Inflammatory macrophage treated with lipopolysaccharide for 4 hours (primary cell): ENCODE measurements around the gene PIERCE2.
A peak's percentile ranks its signal among the peaks of the same experiment; 100 is the strongest.
"Not testable (repeated sequence)": the region's sequence is repeated elsewhere in the genome, so short reads cannot be mapped to it uniquely, and the experiment has no call there.

Experiments
- DNase-seq: peaks from one replicate; pipeline ENCODE4 v3.0.0-alpha.2; 2020

Gene PIERCE2

GRCh38 chr15:55434989-55435825, 26.9 kb downstream of the PIERCE2 start:
- peak; percentile 59 for DNase-seq

- DNase-seq = not testable (repeated sequence)
Observed at GRCh38 chr15:55443141-55443540, 34.8 kb downstream of the PIERCE2 start.

GRCh38 chr15:55445936-55446335, 37.6 kb downstream of the PIERCE2 start:
- not testable (repeated sequence) for DNase-seq

- DNase-seq = not testable (repeated sequence)
Observed at GRCh38 chr15:55446379-55447029, 38.2 kb downstream of the PIERCE2 start.

- DNase-seq = not testable (repeated sequence)
Observed at GRCh38 chr15:55447030-55447394, 38.7 kb downstream of the PIERCE2 start.

GRCh38 chr15:55457401-55458022, 49.2 kb downstream of the PIERCE2 start:
- DNase-seq = no peak

GRCh38 chr15:55461447-55461846, 53.2 kb downstream of the PIERCE2 start:
- no peak for DNase-seq

- DNase-seq = no peak
Observed at GRCh38 chr15:55468321-55468720, 60.0 kb downstream of the PIERCE2 start.
